HUES48 (cell line): Measurements from ENCODE around the gene CRACR2A.
A peak's percentile ranks its signal among the peaks of the same experiment; 100 is the strongest.

ENCODE experiments used
- H3K27ac ChIP-seq: one replicate; pipeline ENCODE4 v1.7.0; 2013; ENCODE audit warnings: low read depth, low read length, inconsistent platforms
- H3K27me3 ChIP-seq: 2 replicates; pipeline ENCODE4 v1.6.1; 2013; ENCODE audit warnings: mild to moderate bottlenecking, low read length; ENCODE audit not compliant: control insufficient read depth, insufficient read depth
- H3K36me3 ChIP-seq: 2 replicates; pipeline ENCODE4 v1.6.1; 2013; ENCODE audit warnings: low read length; ENCODE audit not compliant: control insufficient read depth, insufficient read depth
- H3K4me1 ChIP-seq: 2 replicates; pipeline ENCODE4 v1.6.1; 2013; ENCODE audit warnings: mild to moderate bottlenecking, low read length; ENCODE audit not compliant: control insufficient read depth, insufficient read depth
- H3K4me3 ChIP-seq: 2 replicates; pipeline ENCODE4 v1.5.1; 2013; ENCODE audit warnings: mild to moderate bottlenecking, low read depth, low read length
- H3K9ac ChIP-seq: 2 replicates; pipeline ENCODE4 v1.6.1; 2013; ENCODE audit warnings: mild to moderate bottlenecking, low read depth, low read length, moderate library complexity
- H3K9me3 ChIP-seq: 2 replicates; pipeline ENCODE4 v1.6.1; 2013; ENCODE audit warnings: low read length; ENCODE audit not compliant: control insufficient read depth, insufficient read depth

Gene CRACR2A

DNA sequence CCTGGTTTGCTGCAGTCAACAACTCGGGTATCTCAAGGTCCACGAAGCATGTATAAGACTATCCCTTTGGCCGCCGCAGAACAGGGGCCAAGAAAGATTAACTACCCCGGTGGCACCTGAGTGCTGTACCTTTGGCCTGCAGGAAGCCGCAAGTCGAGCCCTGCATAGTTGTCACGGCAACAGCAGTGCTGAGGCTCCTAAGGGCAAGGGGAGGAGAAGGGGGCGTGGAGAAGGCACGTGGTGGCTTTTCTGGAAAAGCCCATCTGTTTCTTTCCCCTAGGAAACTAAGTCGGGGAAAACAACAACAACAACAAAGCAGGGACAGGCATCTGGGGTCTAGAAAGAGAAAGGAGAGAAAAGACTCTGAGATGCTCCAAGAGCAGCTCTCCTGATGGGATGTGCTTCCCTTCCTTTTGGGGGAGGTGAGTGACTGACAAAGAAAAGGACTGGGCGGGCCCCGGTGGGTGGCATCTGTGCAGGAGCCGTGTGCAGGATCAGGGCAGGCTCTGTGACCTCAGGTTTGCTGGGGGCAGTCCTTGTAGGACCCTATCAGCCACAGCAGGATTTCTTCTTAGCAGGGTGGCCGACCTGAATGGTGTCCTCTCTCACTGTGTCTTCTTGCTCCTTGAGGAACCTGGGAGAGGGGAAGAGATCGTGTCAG lies 138.0 kb downstream of the CRACR2A start:
- H3K27ac ChIP-seq: no peak overlapping the region
- H3K36me3 ChIP-seq: no peaks in the 10 kb centered on the region
- H3K4me3 ChIP-seq: no peak overlapping the region
- no peaks in the 10 kb centered on the region for H3K9me3 ChIP-seq
- no peaks in the 10 kb centered on the region for H3K27me3 ChIP-seq
- H3K4me1 ChIP-seq: peaks cover 4% of the 10 kb centered on the region; the same call in 1 of the 2 replicates
- H3K9ac ChIP-seq: no peak overlapping the region

DNA sequence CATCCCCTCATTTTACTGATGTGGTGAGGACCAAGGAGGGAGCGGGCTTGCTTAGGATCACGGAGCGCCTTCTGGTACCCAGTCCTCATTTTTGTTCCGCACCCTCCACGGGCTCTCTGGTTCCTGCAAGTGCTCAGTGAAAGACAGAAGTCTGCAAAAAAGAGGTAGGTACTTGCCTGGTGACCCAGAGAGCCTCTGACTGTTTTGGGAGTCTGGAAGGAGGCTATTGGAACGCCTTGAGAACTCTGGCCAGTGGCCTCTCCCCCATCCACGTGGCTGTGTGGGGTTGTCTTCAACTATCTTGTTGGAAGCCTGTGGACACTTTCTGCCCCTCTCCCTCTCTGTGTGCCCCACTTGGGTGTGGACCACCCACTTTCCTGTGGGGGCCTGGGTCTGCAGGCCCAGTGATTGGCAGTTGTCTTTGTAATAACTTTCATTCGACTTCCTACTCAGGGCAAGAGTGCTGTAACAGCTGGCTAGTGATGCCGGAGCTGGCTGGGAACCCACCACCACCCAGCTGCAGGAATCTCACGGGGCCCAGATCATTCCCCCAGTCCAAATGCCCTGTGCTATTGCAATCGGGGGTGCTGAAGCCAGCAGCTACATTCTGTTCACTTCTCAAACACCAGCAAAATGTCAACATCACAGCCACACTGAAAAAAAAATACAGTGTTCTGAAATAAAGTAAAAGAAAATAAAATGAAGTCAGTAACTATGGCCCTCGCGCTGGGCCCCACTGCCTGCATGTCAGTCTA lies 139.1 kb downstream of the CRACR2A start:
- Histone ChIP-seq H3K9me3 (no peaks in the 10 kb centered on the region), H3K4me1 (peaks cover 4% of the 10 kb centered on the region; the same call in 1 of the 2 replicates), H3K27ac (no peak overlapping the region), H3K9ac (no peak overlapping the region), H3K36me3 (no peaks in the 10 kb centered on the region), H3K27me3 (peaks cover 6% of the 10 kb centered on the region; the same call in 1 of the 2 replicates), H3K4me3 (no peak overlapping the region)

DNA sequence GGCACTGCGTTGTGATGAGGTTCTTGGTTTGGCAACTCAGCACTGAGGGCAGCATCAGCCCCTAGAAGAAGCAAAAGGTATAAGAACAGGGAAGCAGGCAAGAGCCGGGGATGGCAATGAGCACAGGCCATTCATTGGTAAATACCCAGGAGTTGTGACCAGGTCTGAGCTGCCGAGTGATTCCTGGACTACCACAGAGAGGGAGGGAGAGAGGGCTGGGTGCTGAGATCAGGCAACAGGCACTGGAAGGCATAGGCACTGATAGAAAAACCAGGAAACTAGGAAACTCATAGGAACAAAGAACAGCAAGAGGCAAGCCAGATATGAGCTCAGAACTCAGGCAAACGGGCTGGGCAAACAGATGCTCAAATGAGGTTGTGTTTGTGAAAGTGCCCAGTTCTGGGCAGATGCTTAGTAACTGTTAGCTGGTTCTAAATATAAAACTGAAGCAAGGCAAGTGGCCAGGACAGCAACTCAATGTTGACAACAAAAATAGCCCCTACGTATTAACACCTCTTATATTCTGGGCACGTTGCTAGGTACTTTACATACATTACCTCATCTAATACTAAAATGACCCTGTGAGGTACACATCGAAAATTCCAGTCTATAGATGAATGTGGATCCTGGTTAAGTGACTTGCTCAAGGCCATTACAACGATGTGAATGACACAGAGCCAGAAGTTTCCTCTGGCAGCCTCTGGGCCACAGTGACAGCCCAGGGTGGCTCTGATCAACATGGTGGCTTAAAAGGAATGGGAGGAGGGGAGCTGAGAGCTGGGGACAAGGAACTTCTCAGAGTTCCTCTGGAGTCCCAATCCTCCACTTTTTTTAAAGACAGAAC lies 140.8 kb downstream of the CRACR2A start:
- H3K27ac ChIP-seq: no peak overlapping the region
- H3K4me3 ChIP-seq: no peak overlapping the region
- H3K9me3 ChIP-seq: no peaks in the 10 kb centered on the region
- H3K4me1 ChIP-seq: peaks cover 10% of the 10 kb centered on the region
- no peaks in the 10 kb centered on the region for H3K36me3 ChIP-seq
- no peak overlapping the region for H3K9ac ChIP-seq
- H3K27me3 ChIP-seq: peaks cover 16% of the 10 kb centered on the region; the same call in 1 of the 2 replicates

DNA sequence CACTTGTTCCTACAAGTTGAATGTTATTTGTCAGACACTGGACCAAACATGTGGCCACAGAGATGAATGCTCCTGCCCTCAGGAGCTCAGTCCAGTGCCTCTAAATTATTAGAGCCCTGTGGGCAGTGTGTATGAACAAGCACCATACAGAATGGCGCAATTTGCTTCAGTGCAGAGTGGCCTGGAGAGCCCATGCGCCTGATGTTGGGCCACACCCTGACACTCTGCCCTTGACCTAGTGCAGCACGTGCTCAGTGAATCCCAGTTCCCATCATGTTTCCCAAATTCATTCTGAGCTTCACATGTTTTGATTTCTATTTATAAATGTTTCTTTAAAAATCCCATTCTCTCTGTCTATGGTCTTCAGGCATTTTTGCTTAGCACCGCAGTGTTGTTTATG lies 145.1 kb downstream of the CRACR2A start:
- H3K9ac ChIP-seq: no peak overlapping the region
- H3K27ac ChIP-seq: no peak overlapping the region
- H3K9me3 ChIP-seq: no peaks in the 10 kb centered on the region
- H3K4me3 ChIP-seq: no peak overlapping the region
- H3K36me3 ChIP-seq: no peaks in the 10 kb centered on the region
- peaks cover 45% of the 10 kb centered on the region for H3K4me1 ChIP-seq
- H3K27me3 ChIP-seq: peaks cover 34% of the 10 kb centered on the region

DNA sequence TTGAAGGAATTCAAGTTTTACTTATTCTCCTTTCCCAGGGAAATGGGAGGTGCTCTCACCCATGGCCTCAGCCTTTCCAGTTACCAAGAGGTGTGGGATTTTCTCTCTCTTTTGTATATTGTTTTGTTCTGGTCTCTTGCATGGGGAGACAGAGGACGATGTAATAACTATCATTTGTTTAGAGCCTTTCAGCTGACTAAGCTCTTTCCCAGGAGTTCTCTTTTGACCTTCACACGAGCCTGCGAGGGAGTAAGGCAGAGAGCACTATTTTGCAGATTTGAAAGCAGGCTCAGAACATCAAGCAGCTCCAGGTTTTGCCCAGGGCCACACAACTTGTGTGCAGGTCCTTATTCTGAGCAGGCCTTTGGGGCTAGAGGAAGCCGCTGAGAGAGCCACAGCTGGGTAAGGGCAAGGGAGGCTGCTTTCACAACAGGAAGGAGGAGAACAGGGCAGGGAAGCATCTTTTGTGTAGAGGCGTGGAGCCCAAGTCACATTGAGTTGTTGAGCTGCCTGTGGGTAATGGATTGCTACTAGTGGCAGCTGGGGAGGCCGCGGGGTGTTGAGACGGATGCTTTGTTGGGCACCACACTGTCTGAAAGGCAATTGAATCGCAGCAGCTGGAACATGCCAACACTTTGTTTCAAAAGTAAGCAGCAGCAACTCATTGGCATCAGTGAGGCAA lies 145.7 kb downstream of the CRACR2A start:
- no peak overlapping the region for H3K4me3 ChIP-seq
- H3K9me3 ChIP-seq: no peaks in the 10 kb centered on the region
- H3K27ac ChIP-seq: no peak overlapping the region
- H3K4me1 ChIP-seq: peaks cover 49% of the 10 kb centered on the region
- H3K9ac ChIP-seq: no peak overlapping the region
- no peaks in the 10 kb centered on the region for H3K36me3 ChIP-seq
- H3K27me3 ChIP-seq: peaks cover 37% of the 10 kb centered on the region

DNA sequence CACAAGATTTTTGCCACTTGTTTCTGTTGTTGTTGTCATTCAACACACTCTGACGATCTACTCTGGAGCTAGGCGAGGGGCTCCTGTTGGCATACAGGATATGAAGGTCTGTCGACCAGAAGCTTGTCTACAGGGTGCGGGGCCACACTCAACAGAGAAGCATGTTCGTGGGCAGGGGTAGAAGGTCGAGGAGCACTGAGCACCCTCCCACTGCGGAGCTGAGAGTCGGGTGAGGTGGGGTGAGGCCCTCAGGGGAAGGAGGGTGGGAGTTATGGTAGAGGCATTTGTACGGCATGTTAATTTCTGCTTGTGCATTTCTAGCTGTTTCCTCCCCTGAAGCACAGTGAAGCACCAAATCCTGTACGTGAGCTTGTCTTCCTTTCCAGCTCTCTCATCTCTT lies 146.8 kb downstream of the CRACR2A start:
- Histone ChIP-seq H3K9ac (no peak overlapping the region), H3K9me3 (no peaks in the 10 kb centered on the region), H3K36me3 (no peaks in the 10 kb centered on the region), H3K4me1 (peaks cover 47% of the 10 kb centered on the region), H3K27me3 (peaks cover 38% of the 10 kb centered on the region), H3K4me3 (no peak overlapping the region; the same call in 1 of the 2 replicates), H3K27ac (no peak overlapping the region)

DNA sequence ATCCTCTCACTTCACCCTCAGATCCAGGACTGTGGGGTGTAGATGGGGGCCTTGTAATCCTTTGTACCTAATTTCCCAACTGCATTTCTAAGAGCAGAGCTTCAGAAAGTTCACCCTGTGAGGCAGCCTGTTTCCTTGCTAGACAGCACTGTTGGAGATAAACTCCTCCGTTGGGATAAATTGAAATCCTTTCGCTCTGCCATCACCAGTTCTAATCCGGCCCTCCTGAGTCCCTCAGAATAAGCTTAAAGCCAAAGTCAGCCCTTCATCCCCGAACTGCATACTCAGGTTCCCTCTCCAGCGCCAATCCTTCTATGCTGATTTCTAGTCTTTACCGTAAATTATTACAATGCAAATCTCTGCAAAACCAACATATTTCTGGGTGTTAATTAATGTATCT lies 147.2 kb downstream of the CRACR2A start:
- Histone ChIP-seq H3K9ac (no peak overlapping the region), H3K27me3 (peaks cover 38% of the 10 kb centered on the region), H3K36me3 (no peaks in the 10 kb centered on the region), H3K9me3 (no peaks in the 10 kb centered on the region), H3K4me1 (peaks cover 48% of the 10 kb centered on the region), H3K4me3 (peak overlapping the region; percentile 59), H3K27ac (peak overlapping the region; percentile 56)

DNA sequence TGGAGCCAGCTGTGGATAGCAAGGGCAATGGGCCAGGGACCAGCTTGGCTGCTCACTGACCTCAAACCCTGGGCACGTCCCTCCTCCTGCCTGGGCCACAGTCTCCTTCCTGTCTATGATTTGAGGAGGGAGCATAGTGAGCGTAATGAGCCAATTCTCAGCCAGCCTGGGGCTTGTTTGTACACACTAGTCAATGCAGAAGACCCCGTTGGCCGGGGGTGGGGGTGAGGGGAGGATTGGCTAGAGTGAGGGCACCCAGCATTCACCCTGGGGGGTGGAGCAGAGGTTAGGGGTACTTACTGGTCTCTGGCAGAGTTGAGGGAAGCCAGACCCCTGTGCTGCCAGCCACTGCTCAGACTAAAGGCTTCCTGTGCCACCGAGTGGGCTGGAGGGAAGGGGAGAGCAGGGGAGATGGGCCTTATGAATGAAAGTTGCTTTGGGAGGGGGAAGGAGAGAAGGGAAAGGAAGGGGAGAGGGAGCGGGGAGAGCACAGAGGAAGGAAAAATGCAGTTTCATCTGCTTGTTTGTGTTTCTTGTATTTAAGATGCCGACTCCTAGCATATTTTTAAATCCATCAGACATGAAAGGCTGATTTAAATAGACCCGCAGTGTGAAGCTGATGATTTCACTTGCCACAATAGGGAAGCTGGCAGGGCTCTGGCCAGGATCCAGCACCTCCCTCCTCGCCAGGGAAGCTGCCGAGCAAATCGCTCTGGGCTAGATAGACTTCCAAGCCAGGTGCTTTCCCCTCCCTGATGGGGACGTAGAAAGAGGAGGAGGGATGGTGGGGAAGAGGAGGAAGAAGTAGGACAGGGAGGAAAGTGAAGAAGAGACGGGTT lies 147.9 kb downstream of the CRACR2A start:
- H3K9ac ChIP-seq: no peak overlapping the region
- peak overlapping the region; percentile 59 for H3K4me3 ChIP-seq
- peak overlapping the region; percentile 56 for H3K27ac ChIP-seq
- peaks cover 38% of the 10 kb centered on the region for H3K27me3 ChIP-seq
- peaks cover 55% of the 10 kb centered on the region for H3K4me1 ChIP-seq
- no peaks in the 10 kb centered on the region for H3K36me3 ChIP-seq
- no peaks in the 10 kb centered on the region for H3K9me3 ChIP-seq

DNA sequence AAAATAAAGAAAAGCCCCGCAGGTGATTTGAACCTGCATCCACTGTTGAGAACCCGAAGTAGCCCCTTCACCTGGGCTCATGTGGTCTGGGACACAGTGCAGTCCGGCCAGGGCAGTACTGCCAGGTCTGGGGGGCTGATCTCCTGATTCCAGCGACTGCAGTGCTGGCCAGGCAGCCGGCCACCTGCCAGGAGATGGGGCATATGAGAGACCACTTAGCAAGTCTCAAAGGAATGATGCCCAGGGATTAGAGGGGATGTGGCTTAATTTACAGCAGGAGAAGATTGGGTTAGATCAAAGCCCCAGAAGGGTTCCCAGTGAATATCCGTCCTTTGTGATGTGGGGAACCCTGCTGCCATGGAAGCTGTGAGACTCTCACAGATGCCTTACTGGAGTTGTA lies 148.6 kb downstream of the CRACR2A start:
- Histone ChIP-seq H3K36me3 (no peaks in the 10 kb centered on the region), H3K4me1 (peaks cover 59% of the 10 kb centered on the region), H3K9ac (no peak overlapping the region), H3K27ac (peak overlapping the region; percentile 52), H3K4me3 (peak overlapping the region; percentile 59; the same call in 1 of the 2 replicates), H3K27me3 (peaks cover 36% of the 10 kb centered on the region), H3K9me3 (no peaks in the 10 kb centered on the region)

DNA sequence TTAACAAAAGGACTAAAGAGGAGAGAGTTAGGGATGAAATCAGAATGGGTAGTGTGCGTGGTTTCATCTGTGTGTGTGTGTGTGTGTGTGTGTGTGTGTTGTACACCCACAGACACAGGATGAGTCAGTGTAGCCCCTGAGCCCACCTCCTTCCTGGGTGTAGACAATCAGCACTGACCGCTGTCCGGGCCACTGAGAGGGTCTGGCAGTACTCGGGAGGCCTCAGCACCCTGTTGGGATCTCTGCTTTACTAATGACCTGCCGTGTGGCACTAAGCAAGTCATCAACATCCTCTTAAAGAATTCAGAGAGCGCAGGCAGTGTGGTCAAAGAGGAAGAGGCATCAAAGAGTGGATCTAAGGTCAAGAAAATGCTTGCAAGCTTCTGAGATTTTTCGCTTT lies 149.3 kb downstream of the CRACR2A start:
- Histone ChIP-seq H3K36me3 (no peaks in the 10 kb centered on the region), H3K9me3 (no peaks in the 10 kb centered on the region), H3K9ac (no peak overlapping the region), H3K4me1 (peaks cover 59% of the 10 kb centered on the region), H3K27ac (no peak overlapping the region), H3K4me3 (no peak overlapping the region), H3K27me3 (peaks cover 30% of the 10 kb centered on the region)
